Activated CD4-positive, CD25-positive, alpha-beta regulatory T cell (primary cell): ENCODE results near the gene AGRN.

Experiments used
- DNase-seq, 4 experiments: peaks; one replicate each; lab custom pipeline; 2025; lab: John Stamatoyannopoulos, UW

AGRN gene

DNA sequence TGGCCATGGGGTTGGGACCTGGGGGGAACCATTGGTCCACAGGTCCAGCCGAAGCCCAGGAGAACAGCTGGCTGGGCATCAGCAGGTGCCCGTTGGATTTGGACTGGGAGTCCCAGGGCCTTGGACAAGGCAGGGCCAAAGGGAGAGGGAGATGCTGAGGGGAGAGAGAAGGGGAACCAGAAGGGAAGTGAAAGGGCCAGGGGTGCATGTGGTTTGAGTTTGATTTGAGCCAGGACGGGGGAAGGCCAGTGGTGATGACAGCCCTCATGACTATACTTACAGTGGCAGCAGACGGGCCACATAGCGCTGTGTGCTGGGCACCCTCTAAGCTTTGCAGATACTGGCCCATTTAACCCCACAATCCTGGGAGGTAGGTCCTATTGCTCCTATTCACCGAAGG, 18.8 kb downstream of the AGRN start:
- no peak for DNase-seq

DNA sequence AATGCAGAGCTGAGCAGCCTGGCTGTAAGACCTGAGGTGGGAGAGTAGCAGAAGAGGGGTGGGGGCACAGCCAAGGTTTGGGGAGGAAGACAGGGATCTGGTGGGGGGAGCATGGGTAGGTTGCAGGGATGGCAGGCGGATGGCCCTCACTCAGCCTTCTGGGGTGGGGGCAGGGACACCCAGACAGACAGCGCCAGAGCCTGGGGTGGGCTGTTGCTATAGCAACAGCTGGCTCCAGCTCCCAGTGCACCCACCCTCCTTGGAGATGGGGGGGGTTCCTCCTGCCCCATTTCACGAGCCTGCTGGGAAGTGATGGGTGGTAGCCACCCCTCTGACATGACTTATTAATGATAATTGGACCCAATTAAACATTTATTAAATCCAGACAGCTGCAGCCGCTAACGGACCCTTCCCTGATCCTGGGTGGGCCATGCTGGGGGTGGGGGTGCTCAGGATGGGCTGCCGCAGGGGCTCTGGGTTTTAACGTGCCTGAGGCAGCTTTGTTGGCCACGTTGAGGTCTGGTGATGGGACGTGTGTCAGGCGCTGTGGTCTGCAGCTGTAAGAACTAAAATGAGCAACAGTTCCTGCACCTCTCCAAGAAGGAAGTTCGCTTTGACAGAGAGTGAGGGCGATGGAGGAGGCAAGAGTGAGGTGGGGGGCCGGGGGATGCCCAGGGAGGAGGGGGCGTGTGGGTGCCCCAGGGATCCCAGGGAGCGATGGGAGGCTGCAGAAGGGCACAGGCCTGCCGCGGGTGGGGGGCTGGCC, 19.4 kb downstream of the AGRN start:
- DNase-seq: no peak

DNA sequence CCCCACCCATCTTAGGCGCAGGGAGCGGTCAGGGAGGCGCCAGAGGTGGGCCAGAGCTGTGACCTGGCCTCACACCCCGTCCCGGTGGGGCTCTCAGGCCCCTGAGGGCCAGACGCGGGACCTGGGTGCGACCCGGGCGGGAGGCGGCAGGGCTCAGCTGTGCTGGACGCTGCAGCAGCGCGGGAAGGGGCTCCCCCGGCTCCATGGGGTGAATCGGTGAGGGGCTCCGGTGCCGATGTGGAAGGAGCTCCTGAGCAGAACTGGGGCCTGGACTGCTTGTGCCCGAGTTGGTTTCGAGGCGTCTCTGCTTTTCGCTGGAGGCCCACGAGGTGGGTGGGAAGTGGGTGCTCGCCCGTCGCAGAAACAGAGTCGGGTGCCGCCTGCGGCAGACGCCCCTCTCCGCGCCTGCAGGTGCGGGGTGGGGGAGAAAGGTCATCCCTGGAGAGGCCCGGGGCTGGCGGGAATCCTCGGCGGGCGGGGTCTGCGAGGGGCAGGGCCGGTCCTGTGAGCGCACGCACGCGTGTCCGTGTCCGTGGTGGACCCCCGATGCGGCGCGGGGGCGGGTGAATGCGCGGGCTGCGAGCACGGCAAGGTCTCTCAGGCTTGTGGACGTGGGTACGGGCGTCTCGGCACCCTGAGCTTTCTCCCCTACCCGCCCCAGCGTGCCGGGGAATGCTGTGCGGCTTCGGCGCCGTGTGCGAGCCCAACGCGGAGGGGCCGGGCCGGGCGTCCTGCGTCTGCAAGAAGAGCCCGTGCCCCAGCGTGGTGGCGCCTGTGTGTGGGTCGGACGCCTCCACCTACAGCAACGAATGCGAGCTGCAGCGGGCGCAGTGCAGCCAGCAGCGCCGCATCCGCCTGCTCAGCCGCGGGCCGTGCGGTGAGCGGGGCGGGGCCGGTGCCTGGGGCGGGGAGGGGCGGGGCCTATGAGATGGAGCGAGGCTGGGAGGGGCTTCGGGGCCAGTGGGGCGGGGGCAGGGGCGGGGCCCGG, 20.4 kb downstream of the AGRN start:
- DNase-seq: peak; percentile 51 to 70 (median 60)

DNA sequence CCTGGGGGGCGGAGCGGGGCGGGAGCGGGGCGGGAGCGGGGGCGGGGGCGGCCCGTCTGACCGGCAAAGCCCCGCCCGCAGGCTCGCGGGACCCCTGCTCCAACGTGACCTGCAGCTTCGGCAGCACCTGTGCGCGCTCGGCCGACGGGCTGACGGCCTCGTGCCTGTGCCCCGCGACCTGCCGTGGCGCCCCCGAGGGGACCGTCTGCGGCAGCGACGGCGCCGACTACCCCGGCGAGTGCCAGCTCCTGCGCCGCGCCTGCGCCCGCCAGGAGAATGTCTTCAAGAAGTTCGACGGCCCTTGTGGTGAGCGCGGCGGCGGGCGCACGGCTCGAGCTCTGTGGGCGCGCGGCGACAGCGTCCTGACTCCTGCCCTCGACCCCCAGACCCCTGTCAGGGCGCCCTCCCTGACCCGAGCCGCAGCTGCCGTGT, 21.2 kb downstream of the AGRN start:
- no peak for DNase-seq

DNA sequence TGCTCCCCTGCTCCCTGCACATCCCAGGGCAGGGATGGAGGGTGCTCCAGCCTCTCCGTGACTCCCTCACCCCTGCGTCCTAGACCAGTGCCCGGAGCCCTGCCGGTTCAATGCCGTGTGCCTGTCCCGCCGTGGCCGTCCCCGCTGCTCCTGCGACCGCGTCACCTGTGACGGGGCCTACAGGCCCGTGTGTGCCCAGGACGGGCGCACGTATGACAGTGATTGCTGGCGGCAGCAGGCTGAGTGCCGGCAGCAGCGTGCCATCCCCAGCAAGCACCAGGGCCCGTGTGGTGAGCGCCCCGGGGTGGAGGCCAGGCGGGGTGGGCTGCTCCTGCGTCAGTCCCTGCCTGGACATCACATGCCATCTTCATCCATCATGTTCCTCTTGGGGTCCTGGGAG, 22.0 kb downstream of the AGRN start:
- no peak for DNase-seq

DNA sequence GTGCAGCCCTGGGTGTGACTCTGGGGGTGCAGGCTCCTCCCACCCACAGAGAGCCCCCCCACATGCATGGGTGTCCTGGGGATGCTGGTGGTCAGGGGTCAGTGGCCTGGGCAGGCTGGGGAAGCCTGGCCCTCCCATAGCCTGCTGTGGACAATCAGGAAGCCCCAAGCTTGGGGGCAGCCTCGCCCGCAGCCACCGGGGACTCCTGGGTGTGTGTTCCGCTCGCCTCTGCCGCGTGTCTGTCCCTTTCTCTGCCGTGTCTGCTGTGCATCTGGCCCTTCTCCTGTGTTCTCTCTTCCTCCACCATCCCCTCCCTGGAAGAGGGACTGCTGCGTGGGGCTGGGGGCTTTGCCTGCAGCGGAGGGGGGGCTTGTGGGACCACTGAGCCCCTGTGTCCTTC, 22.9 kb downstream of the AGRN start:
- DNase-seq: no peak

DNA sequence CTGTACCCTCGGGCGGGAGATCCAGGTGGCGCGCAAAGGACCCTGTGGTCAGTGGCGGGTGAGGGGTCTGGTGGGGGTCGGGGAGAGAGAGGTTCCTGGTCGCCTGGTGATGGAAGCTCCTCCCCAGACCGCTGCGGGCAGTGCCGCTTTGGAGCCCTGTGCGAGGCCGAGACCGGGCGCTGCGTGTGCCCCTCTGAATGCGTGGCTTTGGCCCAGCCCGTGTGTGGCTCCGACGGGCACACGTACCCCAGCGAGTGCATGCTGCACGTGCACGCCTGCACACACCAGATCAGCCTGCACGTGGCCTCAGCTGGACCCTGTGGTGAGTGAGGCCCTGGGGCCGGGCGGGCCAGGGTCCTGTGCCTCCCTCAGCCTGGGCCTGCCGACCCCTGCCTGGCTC, 23.5 kb downstream of the AGRN start:
- no peak for DNase-seq

DNA sequence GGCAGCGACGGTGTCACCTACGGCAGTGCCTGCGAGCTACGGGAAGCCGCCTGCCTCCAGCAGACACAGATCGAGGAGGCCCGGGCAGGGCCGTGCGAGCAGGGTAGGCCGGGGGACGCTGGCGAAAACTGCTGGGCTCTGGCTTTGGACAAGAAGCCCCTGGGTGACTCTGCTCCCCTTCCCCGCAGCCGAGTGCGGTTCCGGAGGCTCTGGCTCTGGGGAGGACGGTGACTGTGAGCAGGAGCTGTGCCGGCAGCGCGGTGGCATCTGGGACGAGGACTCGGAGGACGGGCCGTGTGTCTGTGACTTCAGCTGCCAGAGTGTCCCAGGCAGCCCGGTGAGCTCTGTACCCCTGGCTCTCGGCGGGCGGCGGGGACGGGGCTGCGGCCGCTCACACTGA, 24.0 kb downstream of the AGRN start:
- no peak for DNase-seq

DNA sequence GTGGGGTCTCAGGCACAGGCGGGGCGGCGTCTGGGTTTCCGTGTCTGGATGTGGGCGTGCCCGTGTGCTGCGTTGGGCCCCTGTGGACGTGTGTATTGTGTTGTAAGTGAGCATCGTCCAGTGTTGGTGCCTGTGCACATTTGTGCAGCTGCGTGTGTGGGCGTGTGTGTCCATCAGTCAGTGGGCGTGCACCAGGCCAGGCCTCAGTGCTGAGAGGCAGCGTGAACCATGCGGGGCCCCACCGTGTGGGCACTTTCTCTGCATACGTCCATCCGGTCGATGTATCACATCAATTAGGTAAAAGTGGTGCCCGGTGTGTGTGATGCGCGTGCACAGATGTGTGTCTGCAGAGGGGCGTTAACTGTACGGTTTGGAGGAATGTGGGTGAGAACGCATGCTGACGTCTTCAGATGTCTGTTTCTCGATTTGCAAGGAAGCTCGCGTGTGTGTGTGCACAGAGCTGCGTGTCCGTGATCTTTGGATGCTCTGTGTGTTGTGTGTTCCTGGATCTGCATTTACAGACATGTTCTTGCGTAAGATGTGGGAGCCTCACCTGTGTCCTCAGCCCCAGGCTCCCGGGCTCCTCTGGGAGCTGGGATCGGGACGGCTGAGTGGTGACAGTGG, 24.6 kb downstream of the AGRN start:
- DNase-seq: no peak

DNA sequence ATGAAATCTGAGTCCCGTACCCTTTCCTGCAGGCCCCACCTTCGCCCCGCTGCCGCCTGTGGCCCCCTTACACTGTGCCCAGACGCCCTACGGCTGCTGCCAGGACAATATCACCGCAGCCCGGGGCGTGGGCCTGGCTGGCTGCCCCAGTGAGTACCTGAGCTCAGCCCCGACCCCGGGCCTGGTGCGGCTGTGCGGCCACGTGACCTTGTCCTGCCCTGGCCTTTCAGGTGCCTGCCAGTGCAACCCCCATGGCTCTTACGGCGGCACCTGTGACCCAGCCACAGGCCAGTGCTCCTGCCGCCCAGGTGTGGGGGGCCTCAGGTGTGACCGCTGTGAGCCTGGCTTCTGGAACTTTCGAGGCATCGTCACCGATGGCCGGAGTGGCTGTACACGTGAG, 25.2 kb downstream of the AGRN start:
- no peak for DNase-seq

DNA sequence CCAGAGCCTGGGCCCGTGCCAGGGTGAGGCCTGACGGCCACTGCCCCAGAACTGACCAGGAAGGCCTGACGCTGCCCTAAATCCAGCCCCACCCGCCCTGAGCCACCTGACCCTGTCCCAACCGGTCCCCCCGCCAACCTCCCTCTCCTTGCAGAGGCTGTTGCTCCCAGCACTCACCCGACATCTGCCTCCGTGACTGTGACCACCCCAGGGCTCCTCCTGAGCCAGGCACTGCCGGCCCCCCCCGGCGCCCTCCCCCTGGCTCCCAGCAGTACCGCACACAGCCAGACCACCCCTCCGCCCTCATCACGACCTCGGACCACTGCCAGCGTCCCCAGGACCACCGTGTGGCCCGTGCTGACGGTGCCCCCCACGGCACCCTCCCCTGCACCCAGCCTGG, 26.3 kb downstream of the AGRN start:
- DNase-seq: no peak

DNA sequence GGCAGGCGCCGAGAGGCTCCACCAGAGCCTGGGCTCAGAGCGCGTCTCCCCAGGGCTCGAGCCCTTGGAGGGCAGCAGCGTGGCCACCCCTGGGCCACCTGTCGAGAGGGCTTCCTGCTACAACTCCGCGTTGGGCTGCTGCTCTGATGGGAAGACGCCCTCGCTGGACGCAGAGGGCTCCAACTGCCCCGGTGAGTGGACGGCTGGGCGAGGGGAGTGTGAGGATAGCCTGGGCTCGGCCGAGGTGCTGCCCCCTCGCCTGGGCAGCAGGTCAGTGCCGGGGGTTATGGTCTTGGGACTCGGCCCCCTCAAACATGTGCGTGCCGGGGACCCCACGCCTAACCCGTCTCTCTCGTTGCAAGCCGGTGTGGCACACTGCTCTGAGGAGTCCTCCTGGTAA, 26.8 kb downstream of the AGRN start:
- DNase-seq: no peak

DNA sequence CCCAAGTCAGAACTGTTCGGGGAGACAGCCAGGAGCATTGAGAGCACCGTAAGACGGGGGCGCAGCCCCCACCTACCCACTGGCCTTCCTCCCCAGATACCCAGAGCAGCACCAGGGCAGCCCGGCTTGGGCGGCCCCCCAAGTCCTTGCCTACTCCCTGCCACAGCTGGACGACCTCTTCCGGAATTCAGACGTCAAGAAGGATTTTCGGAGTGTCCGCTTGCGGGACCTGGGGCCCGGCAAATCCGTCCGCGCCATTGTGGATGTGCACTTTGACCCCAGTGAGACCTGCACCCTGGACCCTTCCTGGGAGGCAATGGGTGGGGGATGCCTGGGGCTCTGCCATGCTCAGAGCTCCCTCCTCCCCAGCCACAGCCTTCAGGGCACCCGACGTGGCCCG, 27.5 kb downstream of the AGRN start:
- DNase-seq: no peak

DNA sequence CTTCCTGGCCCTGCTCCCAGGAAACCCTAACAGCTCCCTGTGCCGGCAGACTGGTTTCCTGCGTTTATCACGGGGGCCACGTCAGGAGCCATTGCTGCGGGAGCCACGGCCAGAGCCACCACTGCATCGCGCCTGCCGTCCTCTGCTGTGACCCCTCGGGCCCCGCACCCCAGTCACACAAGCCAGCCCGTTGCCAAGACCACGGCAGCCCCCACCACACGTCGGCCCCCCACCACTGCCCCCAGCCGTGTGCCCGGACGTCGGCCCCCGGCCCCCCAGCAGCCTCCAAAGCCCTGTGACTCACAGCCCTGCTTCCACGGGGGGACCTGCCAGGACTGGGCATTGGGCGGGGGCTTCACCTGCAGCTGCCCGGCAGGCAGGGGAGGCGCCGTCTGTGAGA, 28.0 kb downstream of the AGRN start:
- no peak for DNase-seq

DNA sequence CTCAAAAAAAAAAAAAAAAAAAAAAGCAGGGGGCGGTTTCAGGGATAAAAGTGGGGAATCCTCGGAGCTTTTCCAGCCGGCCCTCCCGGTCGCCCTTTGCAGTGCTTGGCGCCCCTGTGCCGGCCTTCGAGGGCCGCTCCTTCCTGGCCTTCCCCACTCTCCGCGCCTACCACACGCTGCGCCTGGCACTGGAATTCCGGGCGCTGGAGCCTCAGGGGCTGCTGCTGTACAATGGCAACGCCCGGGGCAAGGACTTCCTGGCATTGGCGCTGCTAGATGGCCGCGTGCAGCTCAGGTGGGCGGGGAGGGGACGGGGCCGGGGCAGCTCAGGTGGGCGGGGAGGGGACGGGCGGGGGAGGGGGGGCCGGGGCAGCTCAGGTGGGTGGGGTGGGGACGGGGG, 28.8 kb downstream of the AGRN start:
- DNase-seq: no peak

DNA sequence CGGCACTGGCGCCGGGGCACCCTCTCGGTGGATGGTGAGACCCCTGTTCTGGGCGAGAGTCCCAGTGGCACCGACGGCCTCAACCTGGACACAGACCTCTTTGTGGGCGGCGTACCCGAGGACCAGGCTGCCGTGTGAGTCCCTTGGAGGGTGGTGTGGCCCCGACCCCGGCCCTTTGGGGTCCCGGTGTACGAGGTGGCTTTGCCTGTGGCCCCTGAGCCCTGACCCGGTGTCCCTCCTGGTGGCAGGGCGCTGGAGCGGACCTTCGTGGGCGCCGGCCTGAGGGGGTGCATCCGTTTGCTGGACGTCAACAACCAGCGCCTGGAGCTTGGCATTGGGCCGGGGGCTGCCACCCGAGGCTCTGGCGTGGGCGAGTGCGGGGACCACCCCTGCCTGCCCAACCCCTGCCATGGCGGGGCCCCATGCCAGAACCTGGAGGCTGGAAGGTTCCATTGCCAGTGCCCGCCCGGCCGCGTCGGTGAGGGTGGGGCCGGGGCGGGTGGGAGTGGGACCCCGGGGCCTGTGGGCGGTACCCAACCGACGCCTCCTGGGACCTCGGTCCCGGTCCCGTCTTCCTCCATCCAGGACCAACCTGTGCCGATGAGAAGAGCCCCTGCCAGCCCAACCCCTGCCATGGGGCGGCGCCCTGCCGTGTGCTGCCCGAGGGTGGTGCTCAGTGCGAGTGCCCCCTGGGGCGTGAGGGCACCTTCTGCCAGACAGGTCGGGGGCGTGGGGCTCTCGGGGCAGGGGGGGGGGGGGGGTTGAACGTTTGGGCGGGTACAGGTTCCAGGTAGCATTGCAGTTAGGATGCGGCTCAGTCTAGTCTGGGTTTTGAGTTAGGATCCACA, 29.6 kb downstream of the AGRN start:
- DNase-seq: no peak

DNA sequence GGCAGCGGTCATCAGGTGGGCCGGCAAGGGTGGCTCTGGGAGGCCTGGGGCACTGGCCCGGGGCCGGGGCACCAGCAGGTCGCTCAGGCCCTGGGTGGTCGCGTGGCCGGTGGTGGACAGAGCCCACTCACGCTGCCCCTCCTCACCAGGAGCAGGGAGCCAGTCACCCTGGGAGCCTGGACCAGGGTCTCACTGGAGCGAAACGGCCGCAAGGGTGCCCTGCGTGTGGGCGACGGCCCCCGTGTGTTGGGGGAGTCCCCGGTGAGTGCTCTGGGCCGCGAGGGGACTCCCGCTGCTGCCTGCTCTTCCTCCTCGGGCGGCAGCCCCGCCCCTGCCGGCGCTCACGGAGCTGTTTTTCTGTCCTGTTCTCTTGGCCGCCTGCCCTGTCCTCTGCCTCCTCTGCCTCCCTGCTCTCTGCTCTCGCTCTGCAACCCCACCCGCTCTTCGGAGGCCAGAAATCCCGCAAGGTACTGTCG, 30.7 kb downstream of the AGRN start:
- no peak for DNase-seq

DNA sequence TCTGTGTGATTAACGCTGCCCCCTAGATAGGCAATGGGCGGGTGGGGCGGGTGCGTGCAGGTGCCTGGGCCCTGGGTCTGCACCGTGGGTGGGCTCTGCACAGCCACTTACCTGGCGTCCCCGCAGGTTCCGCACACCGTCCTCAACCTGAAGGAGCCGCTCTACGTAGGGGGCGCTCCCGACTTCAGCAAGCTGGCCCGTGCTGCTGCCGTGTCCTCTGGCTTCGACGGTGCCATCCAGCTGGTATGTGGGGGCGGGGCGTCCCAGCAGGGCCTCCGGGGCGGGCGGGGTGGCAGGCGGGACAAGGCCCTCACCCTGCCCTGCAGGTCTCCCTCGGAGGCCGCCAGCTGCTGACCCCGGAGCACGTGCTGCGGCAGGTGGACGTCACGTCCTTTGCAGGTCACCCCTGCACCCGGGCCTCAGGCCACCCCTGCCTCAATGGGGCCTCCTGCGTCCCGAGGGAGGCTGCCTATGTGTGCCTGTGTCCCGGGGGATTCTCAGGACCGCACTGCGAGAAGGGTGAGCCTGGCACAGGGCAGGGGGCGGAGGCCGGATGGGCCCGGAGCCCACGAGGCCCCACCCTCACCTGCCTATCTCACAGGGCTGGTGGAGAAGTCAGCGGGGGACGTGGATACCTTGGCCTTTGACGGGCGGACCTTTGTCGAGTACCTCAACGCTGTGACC, 31.3 kb downstream of the AGRN start:
- no peak for DNase-seq

DNA sequence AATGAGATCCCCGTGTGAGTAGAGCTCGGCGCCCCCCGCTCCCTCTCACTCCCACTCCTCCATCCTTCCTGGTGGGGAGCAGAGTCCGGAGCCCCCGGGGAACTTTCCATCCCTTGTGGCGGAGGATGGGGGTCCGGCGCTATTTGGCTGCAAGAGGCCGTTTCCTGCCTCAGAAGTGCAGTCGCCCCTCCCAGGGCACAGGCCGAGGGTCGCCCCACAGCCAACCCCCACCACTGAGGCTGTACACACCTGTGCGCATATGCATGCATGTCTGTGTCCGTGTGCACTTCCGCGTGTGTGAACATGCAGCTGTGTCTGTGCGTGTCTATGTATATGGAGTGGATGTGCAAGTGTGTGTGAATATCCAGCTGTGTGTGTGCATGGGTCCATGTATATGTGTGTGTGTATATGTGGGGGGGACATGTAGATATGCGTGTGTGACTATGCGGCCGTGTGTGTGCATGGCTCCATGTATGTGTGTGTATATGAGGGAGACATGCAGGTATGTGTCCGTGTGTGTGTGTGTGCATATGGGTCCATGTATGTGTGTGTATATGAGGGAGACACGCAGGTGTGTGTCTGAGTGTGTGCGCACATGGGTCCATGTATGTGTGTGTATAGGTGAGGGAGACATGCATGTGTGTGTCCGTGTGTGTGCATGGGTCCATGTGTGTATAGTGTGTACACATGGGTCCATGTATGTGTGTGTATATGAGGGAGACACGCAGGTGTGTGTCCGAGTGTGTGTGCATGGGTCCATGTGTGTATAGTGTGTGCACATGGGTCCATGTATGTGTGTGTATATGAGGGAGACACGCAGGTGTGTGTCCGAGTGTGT, 32.3 kb downstream of the AGRN start:
- DNase-seq: no peak

DNA sequence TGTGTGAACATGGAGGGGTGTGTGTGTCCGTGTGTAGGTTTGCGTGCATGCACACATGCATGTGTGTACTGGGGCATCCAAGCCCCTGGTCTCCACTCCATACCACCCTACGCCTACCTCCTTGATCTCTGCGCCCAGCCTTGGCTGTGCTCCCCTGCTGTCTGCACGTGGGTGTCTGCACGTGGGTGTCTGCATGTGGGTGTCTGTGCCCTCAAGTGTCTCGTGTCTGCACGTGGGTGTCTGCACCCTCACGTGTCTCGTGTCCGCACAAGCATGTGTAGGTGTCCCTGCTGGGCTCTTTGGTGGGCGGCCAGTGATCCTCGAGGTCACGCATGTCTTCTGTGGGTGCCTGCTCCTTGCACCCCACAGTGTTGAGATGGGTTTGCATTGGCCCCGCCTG, 33.1 kb downstream of the AGRN start:
- no peak for DNase-seq
